Measurements from ENCODE around the gene PHACTR1.

- no peak for TF ChIP-seq CTCF (IDR thresholded peaks at IDR 0.05; ENCODE audit: low read length)
- TF ChIP-seq EZH2 (IDR thresholded peaks at IDR 0.05; ENCODE audit: borderline replicate concordance, low read length), result no peak
These were observed 101.8 kb downstream of the PHACTR1 start for GRCh38 chr6:12818324-12818723.

Measured in OCI-LY1 (cell line).